Adrenal gland (tissue), 12 donors: Measurements from ENCODE around the gene HNRNPLL. TPM values are rescaled to one million over a fixed set of nuclear protein-coding genes. Genes with fewer than 3 reads are reported as not detected.
A peak's percentile ranks its signal among the peaks of the same experiment; 100 is the strongest.

Source experiments
- DNase-seq, 7 donors: peaks; one replicate each; pipeline ENCODE4 v3.0.0-alpha.2; 2019 to 2020
- H3K27ac ChIP-seq, 5 donors: fragments of 200-600 bp; sonication (generic) in 4 of 5; 1 replicate in 3 of 5; 2 replicates in 2 of 5; pipeline versions ENCODE4 v1.5.1 to v1.8.0; 2016 to 2020; ENCODE audit warnings: mild to moderate bottlenecking in 1 of 5
- H3K27me3 ChIP-seq: fragments of 200-600 bp; 2 replicates; pipeline ENCODE4 v1.8.0; 2021
- H3K36me3 ChIP-seq, 2 donors: fragments of 200-600 bp; replicated peaks in 1 of 2; 1 replicate in 1 of 2; 2 replicates in 1 of 2; pipeline versions ENCODE4 v1.5.1 to v1.8.0; 2018 to 2022
- H3K4me1 ChIP-seq, 2 donors: fragments of 200-600 bp; replicated peaks in 1 of 2; 1 replicate in 1 of 2; 2 replicates in 1 of 2; pipeline versions ENCODE4 v1.5.1 to v1.8.0; 2018 to 2021
- H3K4me3 ChIP-seq, 4 donors: fragments of 200-600 bp; sonication (generic) in 3 of 4; one replicate each; pipeline ENCODE4 v1.5.1; 2016 to 2018
- H3K9me3 ChIP-seq, 3 donors: fragments of 200-600 bp; sonication (generic) in 1 of 3; replicated peaks in 1 of 3; 1 replicate in 2 of 3; 2 replicates in 1 of 3; pipeline versions ENCODE4 v1.5.1 to v1.8.0; 2016 to 2021
- POLR2A ChIP-seq, 2 donors: fragments of 450-650 bp; IDR thresholded peaks; one replicate each; pipeline ENCODE4 v1.6.1; 2017; ENCODE audit warnings: antibody characterized with exemption in 2 of 2, mild to moderate bottlenecking in 2 of 2, moderate library complexity in 1 of 2
- WGBS, 4 donors: extraction: QIAGEN DNeasy Blood & Tissue Kit in 2 of 4; methylation state at CpG; one replicate each; pipeline versions ENCODE4 v1.1.5 to v1.1.7; 2013 to 2017; 5-methylcytosine and 5-hydroxymethylcytosine counted together
- intact Hi-C, 2 donors: fragments of 100-400 bp; cut with DNase I; formaldehyde crosslinking; loops; one replicate each; pipeline versions ENCODE4 v1.14.1 to v1.15.0; 2022 to 2023
- polyA plus RNA-seq, 3 donors: library from polyadenylated mRNA; stranded (reverse); fragments of 200-250 nt in 2 of 3; fragments of 350-450 nt in 1 of 3; fragmentation: Illumina TruSeq in 1 of 3; extraction: RNeasy Lipid Tissue Mini Kit (QIAGEN cat#74804) in 1 of 3; gene quantifications; one replicate each; pipeline ENCODE4 v1.2.3, GENCODE V29; 2013 to 2014
- total RNA-seq, 9 donors: library from RNA; depleted of rRNA in 4 of 9; stranded (reverse); fragments of >200 nt in 4 of 9; fragments of 120-200 nt in 1 of 9; fragmentation: NEBNext Ultra II Directional in 1 of 9; extraction: Animal tissue kit (Norgen Biotek cat#: 25700) in 1 of 9; gene quantifications; one replicate each; pipeline versions ENCODE4 v1.1.0 to v1.2.4, GENCODE V29; 2013 to 2023
- TF ChIP-seq, protein P1 (sequence below), 6 experiments: fragments of 450-650 bp in 4 of 6; fragments of 200-600 bp in 2 of 6; sonication (generic) in 1 of 6; IDR thresholded peaks; 1 replicate in 5 of 6; 2 replicates in 1 of 6; pipeline versions ENCODE4 v1.5.1 to v1.8.0; 2016 to 2021; ENCODE audit warnings: antibody characterized with exemption in 6 of 6, mild to moderate bottlenecking in 2 of 6, moderate library complexity in 1 of 6
- donor health status: healthy with polysubstance abuse.
- donor health status: Bipolar disorder and iron deficiency.
- donor health status: DM: yes; HTN: yes; CAD: no.
- donor health status: DM: no; HTN: no; CAD: no.
- donor health status: DM: no; HTN: no; CAD: no.
- donor health status: DM: yes; HTN: yes; CAD: no.

Gene HNRNPLL
- total and polyA plus RNA-seq, 12 donors: 19.5 to 75.2 (median 49.4) TPM

- 96 to 99% (median 97%) methylated on average over 8 of the region's 8 CpGs for WGBS, 4 donors
- Histone ChIP-seq H3K4me1 (no peaks in the 10 kb centered on the region), H3K4me3 (no peak overlapping the region), H3K27ac (no peak overlapping the region), H3K9me3 (no peaks in the 10 kb centered on the region), H3K36me3 (peaks cover 0 to under 1% of the 10 kb centered on the region in 2 donors), H3K27me3 (no peaks in the 10 kb centered on the region)
- DNase-seq: no peak
- intact Hi-C loops: no loop called here
- TF ChIP-seq, protein P1, sequence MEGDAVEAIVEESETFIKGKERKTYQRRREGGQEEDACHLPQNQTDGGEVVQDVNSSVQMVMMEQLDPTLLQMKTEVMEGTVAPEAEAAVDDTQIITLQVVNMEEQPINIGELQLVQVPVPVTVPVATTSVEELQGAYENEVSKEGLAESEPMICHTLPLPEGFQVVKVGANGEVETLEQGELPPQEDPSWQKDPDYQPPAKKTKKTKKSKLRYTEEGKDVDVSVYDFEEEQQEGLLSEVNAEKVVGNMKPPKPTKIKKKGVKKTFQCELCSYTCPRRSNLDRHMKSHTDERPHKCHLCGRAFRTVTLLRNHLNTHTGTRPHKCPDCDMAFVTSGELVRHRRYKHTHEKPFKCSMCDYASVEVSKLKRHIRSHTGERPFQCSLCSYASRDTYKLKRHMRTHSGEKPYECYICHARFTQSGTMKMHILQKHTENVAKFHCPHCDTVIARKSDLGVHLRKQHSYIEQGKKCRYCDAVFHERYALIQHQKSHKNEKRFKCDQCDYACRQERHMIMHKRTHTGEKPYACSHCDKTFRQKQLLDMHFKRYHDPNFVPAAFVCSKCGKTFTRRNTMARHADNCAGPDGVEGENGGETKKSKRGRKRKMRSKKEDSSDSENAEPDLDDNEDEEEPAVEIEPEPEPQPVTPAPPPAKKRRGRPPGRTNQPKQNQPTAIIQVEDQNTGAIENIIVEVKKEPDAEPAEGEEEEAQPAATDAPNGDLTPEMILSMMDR (IDR thresholded peaks at IDR 0.05): peak in 4 of 6 experiments; percentile 37 to 43 (median 38)
- TF ChIP-seq POLR2A (IDR thresholded peaks at IDR 0.05): no peak
Observed at GRCh38 chr2:38554973-38555595, 47.6 kb downstream of the HNRNPLL start.

- intact Hi-C loops: no loop called here
- no peak for TF ChIP-seq POLR2A (IDR thresholded peaks at IDR 0.05)
- 97 to 99% (median 98%) methylated on average over 2 of the region's 2 CpGs for WGBS, 4 donors
Observed at GRCh38 chr2:38553554-38553953, 49.2 kb downstream of the HNRNPLL start.

DNA sequence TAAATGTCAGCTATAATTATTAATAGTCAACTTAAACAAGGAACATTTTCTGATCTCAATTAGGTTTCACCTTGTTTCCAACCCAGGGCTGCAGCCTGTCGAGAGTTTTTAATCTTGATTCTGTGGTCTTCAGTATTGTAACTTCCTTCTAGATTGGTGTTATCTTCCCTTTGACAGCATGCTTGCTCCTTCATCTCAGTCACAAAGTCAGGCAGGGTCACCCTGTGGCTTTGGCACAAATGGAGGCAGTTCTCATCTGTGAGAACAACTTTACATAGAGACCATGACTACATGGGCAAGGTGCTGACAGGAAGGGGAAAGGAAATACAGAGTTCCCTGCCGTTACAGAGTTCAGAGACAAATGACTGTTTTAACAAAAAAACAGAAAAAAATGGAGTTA is 50.5 kb downstream of the HNRNPLL start:
- 61 to 71% (median 66%) methylated on average over 2 of the region's 2 CpGs for WGBS, 4 donors
- Histone ChIP-seq H3K4me1 (no peaks in the 10 kb centered on the region), H3K27ac (no peak overlapping the region), H3K9me3 (no peaks in the 10 kb centered on the region), H3K27me3 (no peaks in the 10 kb centered on the region), H3K36me3 (no peaks in the 10 kb centered on the region), H3K4me3 (no peak overlapping the region)
- TF ChIP-seq POLR2A (IDR thresholded peaks at IDR 0.05): no peak
- TF ChIP-seq, protein P1 (IDR thresholded peaks at IDR 0.05): no peak
- DNase-seq: no peak
- intact Hi-C loops: no loop called here

More at GRCh38 chr2:38553554-38553953, 49.2 kb downstream of the HNRNPLL start:
- Histone ChIP-seq H3K9me3 (no peaks in the 10 kb centered on the region), H3K4me1 (no peaks in the 10 kb centered on the region), H3K27ac (no peak overlapping the region), H3K36me3 (no peaks in the 10 kb centered on the region), H3K4me3 (no peak overlapping the region), H3K27me3 (no peaks in the 10 kb centered on the region)
- DNase-seq: no peak

DNA sequence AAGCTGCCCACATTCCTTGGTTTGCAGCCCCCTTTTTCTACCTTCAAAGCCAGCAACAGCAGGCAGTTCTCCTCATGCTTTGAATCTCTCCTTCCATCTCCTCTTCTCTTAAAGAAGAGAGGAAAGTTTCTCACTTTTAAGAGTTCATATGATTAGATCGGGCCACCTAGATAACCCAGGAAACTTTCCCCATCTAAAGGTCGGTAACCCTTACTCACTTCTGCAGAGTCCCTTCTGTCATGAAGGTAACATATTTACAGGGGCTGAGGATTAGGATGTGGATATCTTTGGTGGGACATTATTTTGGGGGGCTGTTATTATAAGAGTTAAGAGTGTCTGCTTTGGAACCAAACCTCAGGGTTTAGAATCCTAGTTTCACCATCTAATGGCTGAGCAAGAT is 51.0 kb downstream of the HNRNPLL start:
- Histone ChIP-seq H3K9me3 (no peaks in the 10 kb centered on the region), H3K4me3 (no peak overlapping the region), H3K27me3 (no peaks in the 10 kb centered on the region), H3K4me1 (no peaks in the 10 kb centered on the region), H3K27ac (no peak overlapping the region), H3K36me3 (no peaks in the 10 kb centered on the region)
- TF ChIP-seq, protein P1 (IDR thresholded peaks at IDR 0.05): no peak
- no peak for TF ChIP-seq POLR2A (IDR thresholded peaks at IDR 0.05)
- DNase-seq: no peak
- intact Hi-C loops: no loop called here
- WGBS, 4 donors: 89 to 99% (median 94%) methylated on average over 2 of the region's 2 CpGs

DNA sequence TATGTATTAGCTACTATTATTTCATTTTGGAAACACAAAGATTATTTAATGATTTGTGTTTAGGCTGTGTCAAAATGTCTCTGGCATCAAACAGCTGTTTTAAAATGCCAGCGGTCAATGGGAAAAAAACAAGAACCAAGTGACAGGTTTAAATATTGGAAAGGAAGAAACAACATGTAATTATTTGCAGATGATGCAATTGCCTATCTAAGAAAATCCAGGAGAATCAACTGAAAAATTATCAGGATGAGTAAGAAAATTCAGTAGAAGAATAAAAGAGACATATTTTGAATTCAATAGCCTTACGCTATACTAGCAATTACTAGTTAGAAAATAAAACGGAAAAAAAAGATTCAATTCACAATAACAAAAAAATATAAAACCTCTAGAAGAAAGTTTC is 51.6 kb downstream of the HNRNPLL start:
- H3K4me3 ChIP-seq: no peak overlapping the region
- H3K27ac ChIP-seq: no peak overlapping the region
- WGBS, 4 donors: 92 to 98% (median 97%) methylated on average over 3 of the region's 3 CpGs
- no peaks in the 10 kb centered on the region for H3K4me1 ChIP-seq
- no peaks in the 10 kb centered on the region for H3K36me3 ChIP-seq
- H3K9me3 ChIP-seq: no peaks in the 10 kb centered on the region
- intact Hi-C loops: no loop called here
- no peak for TF ChIP-seq POLR2A (IDR thresholded peaks at IDR 0.05)
- TF ChIP-seq, protein P1 (IDR thresholded peaks at IDR 0.05): no peak
- no peaks in the 10 kb centered on the region for H3K27me3 ChIP-seq
- DNase-seq: no peak
